Measurements from ENCODE around the gene PLK3.

- TF ChIP-seq CTCF (IDR thresholded peaks at IDR 0.05; ENCODE audit: low read length) (no peak), EZH2 (optimal IDR thresholded peaks at IDR 0.05; ENCODE audit: low read depth, low read length) (no peak)
Measured at GRCh38 chr1:44783697-44784093, 16.5 kb upstream of the PLK3 start.

Data from MM.1S (cell line).